ENCODE measurements around the gene PIGN.

DNA sequence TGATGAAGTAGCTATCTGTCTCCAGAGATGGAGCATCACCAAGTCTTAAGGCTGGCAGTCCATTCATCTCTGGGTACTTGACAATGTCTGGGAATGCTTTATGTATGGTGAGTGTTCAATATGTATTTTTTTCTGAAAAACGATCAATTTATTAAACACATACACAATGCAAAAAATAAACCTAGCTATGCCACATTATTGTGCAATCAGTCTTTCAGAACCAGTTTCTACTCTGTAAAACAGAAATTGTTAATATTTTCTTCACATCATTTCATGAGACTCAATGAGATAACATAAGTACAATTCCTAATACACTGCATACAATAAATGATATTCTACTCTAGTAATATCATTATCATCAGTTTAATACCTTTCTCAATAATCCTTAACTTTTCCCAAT, 122.5 kb downstream of the PIGN start:
- TF ChIP-seq POLR2A (IDR thresholded peaks at IDR 0.05; ENCODE audit: low read depth, low read length) (no peak), POLR2AphosphoS5 (IDR thresholded peaks at IDR 0.05; ENCODE audit: low read depth, low read length) (no peak), TAF1 (IDR thresholded peaks at IDR 0.05; ENCODE audit: borderline replicate concordance, low read depth, low read length) (no peak)

Measured in GM12892 (cell line).